Ammon's horn (tissue), 1 donor: ENCODE measurements around the gene MALSU1.

ENCODE experiments used
- DNase-seq: peaks from one replicate; pipeline ENCODE4 v3.0.0-alpha.2; 2016; ENCODE audit warnings: low spot score

Gene MALSU1

GRCh38 chr7:23335136-23335535 lies 36.0 kb downstream of the MALSU1 start:
- no peak for DNase-seq

DNA sequence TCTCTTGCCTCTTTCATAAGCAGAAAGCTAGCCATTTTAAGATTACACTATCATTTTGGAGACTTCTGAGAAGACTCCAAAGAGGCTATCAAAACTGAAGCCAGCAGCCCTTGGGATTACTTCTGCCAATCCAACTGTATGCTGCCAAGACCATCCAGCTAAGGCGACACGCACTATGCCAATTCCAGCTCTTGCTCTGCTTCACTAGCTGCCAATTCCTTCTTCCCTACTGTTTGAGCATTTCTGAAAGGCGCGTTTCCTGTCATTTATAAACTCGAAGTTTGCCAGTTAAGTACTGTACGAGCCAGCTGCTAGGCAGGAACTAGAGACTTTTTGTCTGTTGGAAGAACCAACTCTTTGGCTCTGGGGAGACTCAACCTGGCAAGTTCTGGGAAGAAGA lies 36.5 kb downstream of the MALSU1 start:
- DNase-seq = peak; percentile 4

DNA sequence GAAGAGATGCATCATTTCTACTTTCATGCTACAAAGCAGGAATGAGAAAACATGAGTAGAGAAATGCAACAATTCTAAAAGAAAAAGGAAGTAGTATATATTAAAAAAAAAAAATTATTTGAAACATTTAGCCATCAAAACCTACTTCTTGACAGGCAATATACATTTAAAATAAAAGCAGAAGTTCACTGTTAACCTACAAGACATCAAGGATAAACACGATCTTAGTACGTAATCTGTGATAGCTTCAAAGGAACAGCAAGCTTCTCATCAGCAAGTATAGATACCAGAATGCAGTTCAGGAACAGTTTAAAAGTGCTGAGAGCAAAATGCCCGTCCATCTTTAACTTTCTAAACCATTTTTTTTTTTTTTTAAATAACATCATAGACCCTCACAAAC lies 36.9 kb downstream of the MALSU1 start:
- no peak for DNase-seq

DNA sequence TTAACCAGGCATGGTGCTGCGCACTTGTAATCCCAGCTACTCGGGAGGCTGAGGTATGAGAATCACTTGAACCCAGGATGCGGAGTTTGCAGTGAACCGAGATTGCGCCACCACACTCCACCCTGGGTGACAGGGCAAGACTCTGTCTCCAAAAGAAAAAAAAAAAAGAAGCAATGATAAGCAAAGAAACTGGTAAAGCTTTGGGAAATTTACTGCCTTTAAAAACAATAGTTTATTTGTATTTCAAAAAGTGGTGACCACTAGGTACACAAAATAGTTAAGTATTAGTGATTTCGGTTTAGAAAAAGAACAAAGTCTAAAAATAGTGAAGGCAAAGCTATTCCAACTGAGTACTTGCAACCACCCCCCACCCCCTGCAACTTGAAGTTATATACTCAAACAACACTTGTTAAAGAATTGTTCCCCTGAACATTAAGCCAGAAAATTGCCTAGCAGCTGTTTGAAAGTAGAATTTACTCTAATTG lies 37.7 kb downstream of the MALSU1 start:
- no peak for DNase-seq

GRCh38 chr7:23337374-23337773 lies 38.2 kb downstream of the MALSU1 start:
- DNase-seq = no peak

- no peak for DNase-seq
Measured at GRCh38 chr7:23338439-23338838, 39.3 kb downstream of the MALSU1 start.

GRCh38 chr7:23338863-23339262 lies 39.7 kb downstream of the MALSU1 start:
- DNase-seq = no peak

DNA sequence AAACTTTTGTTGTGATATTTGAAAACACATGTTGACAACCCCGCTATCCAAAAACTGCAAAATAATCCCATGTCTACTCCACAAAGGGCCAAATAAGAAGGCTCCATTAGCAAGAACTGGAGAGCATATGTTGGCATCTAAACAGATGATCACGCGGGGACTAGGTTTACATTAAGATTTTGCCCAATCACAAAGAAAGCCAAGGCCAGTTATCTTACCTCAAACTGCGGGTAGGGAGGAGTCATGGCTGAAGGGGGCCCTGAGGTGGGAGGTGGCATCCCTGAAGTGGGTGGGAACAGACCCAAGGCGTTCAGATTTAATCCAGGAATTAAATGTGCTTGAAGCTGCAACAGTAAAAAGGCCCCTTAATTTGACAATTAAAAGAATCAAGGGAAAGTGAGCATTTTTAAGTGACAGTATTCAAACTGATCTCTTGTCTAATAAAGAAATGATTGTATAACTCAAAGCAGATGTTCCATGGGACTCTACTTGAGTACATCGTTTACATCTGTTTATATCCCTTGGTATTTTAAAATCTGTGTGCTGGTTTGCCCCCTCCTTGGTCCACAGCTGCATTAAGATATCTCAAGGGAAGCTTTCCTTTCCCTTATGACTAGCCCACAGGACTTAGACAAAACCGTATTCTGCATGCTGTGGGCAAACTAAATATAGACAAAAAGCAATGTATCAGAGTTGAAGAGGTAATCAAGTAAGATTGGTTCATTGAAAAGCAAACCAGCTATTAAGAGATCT lies 42.9 kb downstream of the MALSU1 start:
- no peak for DNase-seq

DNA sequence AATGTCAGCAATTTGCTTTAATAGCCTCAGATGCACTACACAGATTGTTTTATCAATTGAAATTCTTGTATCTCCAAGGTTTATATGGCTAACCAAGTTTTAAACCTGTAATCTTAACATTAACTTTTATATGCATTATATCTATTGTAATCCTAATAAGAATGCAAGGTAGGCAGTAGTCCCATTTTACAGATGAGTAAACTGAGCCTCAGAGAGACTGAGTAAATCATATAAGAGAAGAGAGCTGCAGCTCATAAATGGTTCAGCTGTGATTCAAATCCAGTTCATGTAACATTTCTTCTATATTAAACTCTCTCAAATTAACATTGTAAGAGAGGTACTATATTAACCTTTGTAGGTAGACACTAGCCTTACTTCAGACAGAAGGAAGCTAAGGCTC lies 44.0 kb downstream of the MALSU1 start:
- no peak for DNase-seq

GRCh38 chr7:23343806-23344475 lies 44.8 kb downstream of the MALSU1 start:
- DNase-seq = no peak

GRCh38 chr7:23345601-23346000 lies 46.5 kb downstream of the MALSU1 start:
- peak; percentile 8 for DNase-seq

DNA sequence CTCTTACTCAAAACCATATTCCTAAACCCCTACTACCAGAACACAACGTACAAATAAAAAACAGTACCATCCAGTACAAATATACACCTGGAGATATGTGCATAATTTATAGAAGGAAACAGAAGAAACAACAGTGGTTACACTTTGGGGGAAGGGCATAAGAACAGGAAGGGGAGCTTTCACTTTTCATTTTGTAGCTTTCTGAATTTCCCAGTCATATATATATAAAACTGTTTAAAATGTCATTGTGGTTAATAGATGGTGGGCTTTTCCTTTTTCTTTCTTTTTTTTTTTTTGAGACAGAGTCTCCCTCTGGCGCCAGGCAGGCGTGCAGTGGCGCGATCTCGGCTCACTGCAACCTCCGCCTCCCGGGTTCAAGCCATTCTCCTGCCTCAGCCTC lies 47.2 kb downstream of the MALSU1 start:
- DNase-seq = no peak

- no peak for DNase-seq
Measured at GRCh38 chr7:23347033-23347681, 48.0 kb downstream of the MALSU1 start.

- peak; percentile 43 for DNase-seq
Measured at GRCh38 chr7:23347682-23348180, 48.6 kb downstream of the MALSU1 start.

GRCh38 chr7:23349484-23350157 lies 50.5 kb downstream of the MALSU1 start:
- DNase-seq = no peak

DNA sequence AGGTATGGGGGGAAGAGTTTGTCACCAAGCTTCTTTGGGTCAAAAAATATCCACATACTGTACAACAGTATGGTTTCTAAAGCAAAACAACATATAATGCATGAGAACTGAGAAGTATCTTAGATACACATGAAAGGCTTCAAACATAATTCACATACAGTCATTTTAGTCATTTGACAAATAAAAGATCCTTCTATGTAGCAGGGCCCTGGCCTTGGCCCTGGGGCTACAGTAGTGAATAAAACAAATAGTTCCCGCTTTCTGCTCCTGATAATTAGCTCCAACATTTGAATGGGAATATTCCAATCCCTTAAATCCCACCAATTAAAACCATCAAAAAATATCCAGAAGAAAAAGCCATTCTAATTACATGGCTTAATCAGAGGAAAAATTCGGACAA lies 51.3 kb downstream of the MALSU1 start:
- DNase-seq = no peak

- DNase-seq = no peak
Measured at GRCh38 chr7:23353172-23353571, 54.0 kb downstream of the MALSU1 start.

GRCh38 chr7:23356168-23356567 lies 57.0 kb downstream of the MALSU1 start:
- DNase-seq = no peak

DNA sequence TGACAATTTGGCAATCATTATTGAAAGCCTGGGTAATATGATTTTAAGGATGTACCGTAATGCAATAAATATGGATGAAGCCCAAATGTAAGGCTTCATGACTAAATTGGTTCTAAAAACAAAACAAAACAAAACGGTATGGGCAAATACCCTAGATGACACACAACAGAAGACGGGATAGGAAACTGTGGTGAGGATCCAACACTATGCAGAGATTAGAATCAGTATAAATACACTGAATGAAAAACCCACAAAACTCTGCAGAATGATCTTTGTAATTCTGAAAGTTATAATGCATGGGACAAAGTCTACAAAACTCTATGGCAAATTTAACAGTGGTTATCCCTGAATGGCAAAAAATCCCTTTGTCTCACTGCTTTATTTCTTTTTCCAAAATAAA lies 57.6 kb downstream of the MALSU1 start:
- no peak for DNase-seq

DNA sequence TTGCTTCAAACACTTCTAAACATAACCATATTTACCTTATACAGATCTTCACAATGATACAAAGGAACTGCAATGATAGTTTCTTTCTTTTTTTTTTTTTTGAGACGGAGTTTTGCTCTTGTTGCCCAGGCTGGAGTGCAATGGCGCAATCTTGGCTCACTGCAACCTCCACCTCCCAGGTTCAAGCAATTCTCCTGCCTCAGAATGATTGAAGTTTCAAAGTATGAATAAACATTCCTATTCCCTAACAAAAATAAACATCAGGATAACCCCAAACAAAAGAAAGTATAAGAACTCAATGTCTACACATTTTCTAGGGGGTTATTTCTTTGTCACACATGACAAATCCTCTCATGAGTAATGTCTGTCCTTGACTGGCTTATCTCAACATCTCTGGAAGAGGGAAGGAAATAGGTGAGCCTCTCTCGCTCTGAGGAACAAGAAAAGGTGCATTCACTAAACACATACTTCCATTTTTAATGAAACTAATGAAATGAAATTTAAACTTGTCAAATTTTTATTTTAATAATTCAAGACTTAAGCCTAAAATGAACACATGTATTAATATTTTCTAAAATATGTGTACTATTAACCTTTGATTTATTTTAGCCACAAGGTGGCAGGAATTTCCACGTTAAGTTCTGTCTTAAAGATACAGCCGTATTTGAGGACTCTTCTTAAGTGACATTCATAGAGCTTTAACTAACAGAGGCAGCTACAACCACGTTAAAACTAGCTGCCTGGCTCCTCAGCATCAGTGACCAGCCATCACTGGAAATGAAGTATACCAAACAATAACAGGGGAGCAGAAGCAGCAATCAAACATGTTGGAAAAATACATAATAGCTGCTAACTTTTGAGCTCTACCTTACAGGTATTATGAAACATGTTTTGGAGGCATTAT lies 58.3 kb downstream of the MALSU1 start:
- DNase-seq = peak; percentile 12

DNA sequence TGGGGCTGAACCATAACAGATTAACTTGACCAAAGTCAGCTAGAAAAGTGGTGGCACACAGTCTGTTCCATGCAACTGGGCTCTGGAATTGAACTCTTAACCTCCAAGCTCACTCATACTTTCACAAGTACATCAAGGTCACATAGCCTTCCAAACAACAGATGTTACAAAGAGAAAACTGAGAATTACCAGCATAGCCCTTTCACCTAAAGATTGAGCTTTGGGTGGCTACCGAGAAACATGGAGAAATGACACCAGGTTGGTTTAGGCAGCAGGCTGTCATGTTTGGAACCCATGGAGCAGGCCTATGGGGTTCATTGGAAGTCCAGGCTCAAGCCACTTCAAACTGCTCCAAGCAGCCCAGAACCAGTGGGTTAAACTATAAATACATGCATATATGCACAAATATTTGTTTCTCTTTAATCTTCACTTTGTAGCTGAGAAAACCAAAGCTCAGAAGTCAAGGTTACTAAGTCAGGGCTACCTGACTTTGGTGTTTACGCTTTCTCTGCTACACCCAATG lies 59.1 kb downstream of the MALSU1 start:
- DNase-seq = no peak
